Thyroid gland (tissue), 4 donors: Measurements from ENCODE around the gene C11orf21. TPM values are rescaled to one million over a fixed set of nuclear protein-coding genes. Genes with fewer than 3 reads are reported as not detected.

Source experiments
- DNase-seq, 2 donors: peaks; one replicate each; pipeline ENCODE4 v3.0.0-alpha.2; 2019
- H3K27ac ChIP-seq, 3 donors: fragments of 200-600 bp; sonication (generic); 1 replicate in 2 of 3; 2 replicates in 1 of 3; pipeline ENCODE4 v1.5.1; 2016 to 2019; ENCODE audit warnings: mild to moderate bottlenecking in 1 of 3, moderate library complexity in 1 of 3
- H3K27me3 ChIP-seq: fragments of 200-600 bp; sonication (generic); one replicate; pipeline ENCODE4 v1.5.1; 2019
- H3K36me3 ChIP-seq, 2 donors: fragments of 200-600 bp; sonication (generic); one replicate each; pipeline ENCODE4 v1.5.1; 2016 to 2019
- H3K4me1 ChIP-seq, 2 donors: fragments of 200-600 bp; sonication (generic); one replicate each; pipeline ENCODE4 v1.5.1; 2017 to 2019
- H3K4me3 ChIP-seq, 3 donors: fragments of 200-600 bp; sonication (generic); replicated peaks in 1 of 3; 1 replicate in 2 of 3; 2 replicates in 1 of 3; pipeline ENCODE4 v1.5.1; 2016; ENCODE audit warnings: mild to moderate bottlenecking in 1 of 3
- H3K9me3 ChIP-seq: fragments of 200-600 bp; sonication (generic); one replicate; pipeline ENCODE4 v1.5.1; 2017
- CTCF ChIP-seq, 6 experiments: fragments of 200-600 bp in 3 of 6; fragments of 450-650 bp in 3 of 6; sonication (generic) in 3 of 6; IDR thresholded peaks; one replicate each; pipeline ENCODE4 v1.5.1; 2016 to 2019; ENCODE audit warnings: antibody characterized with exemption in 6 of 6, mild to moderate bottlenecking in 2 of 6, inconsistent platforms in 1 of 6, moderate library complexity in 1 of 6
- POLR2A ChIP-seq, 2 donors: fragments of 450-650 bp; IDR thresholded peaks; one replicate each; pipeline ENCODE4 v1.6.1; 2017; ENCODE audit warnings: antibody characterized with exemption in 2 of 2, mild to moderate bottlenecking in 2 of 2, moderate library complexity in 1 of 2
- WGBS, 2 donors: methylation state at CpG; one replicate each; pipeline ENCODE4 v1.1.5; 2017; 5-methylcytosine and 5-hydroxymethylcytosine counted together
- intact Hi-C: fragments of 100-400 bp; cut with DNase I; formaldehyde crosslinking; loops from one replicate; pipeline ENCODE4 v1.15.1; 2023
- total RNA-seq, 4 donors: library from RNA; depleted of rRNA; stranded (reverse); fragments of >200 nt; gene quantifications; one replicate each; pipeline ENCODE4 v1.2.3, GENCODE V29; 2016

C11orf21 gene
- total RNA-seq, 4 donors from 2014 or later: 0.15 to 0.67 (median 0.45) TPM

- no peak overlapping the region for H3K4me3 ChIP-seq
- TF ChIP-seq POLR2A (IDR thresholded peaks at IDR 0.05) (no peak), CTCF (IDR thresholded peaks at IDR 0.05) (no peak)
- H3K36me3 ChIP-seq: no peaks in the 10 kb centered on the region
- H3K27ac ChIP-seq: no peak overlapping the region
- DNase-seq: no peak
- H3K27me3 ChIP-seq: no peaks in the 10 kb centered on the region
- intact Hi-C loops: loop anchor here (2.0 kb wide), 1 partner anchor 99 kb away; no protein-coding TSS in a partner anchor
- peaks cover 5 to 9% of the 10 kb centered on the region in 2 donors for H3K4me1 ChIP-seq
- WGBS, 2 donors: 84 to 85% methylated on average over 12 of the region's 14 CpGs
- H3K9me3 ChIP-seq: no peaks in the 10 kb centered on the region
These were observed 3.5 kb downstream of the C11orf21 start for GRCh38 chr11:2298131-2298794.

GRCh38 chr11:2297623-2298030, 4.1 kb downstream of the C11orf21 start:
- DNase-seq: no peak
- H3K4me3 ChIP-seq: no peak overlapping the region
- H3K36me3 ChIP-seq: no peaks in the 10 kb centered on the region
- H3K4me1 ChIP-seq: peaks cover 0 to 4% of the 10 kb centered on the region in 2 donors
- intact Hi-C loops: loop anchor here (2.0 kb wide), 1 partner anchor 99 kb away; no protein-coding TSS in a partner anchor
- 46 to 83% methylated on average over 1 of the region's 1 CpG for WGBS, 2 donors
- H3K9me3 ChIP-seq: no peaks in the 10 kb centered on the region
- H3K27ac ChIP-seq: no peak overlapping the region
- TF ChIP-seq POLR2A (IDR thresholded peaks at IDR 0.05) (no peak), CTCF (IDR thresholded peaks at IDR 0.05) (no peak)
- no peaks in the 10 kb centered on the region for H3K27me3 ChIP-seq

- H3K4me1 ChIP-seq: peaks cover 0 to 4% of the 10 kb centered on the region in 2 donors
- intact Hi-C loops: no loop called here
- H3K27ac ChIP-seq: no peak overlapping the region
- no peak for DNase-seq
- WGBS, 2 donors: 90% methylated on average over 7 to 10 of the region's 13 CpGs
- H3K9me3 ChIP-seq: no peaks in the 10 kb centered on the region
- H3K27me3 ChIP-seq: no peaks in the 10 kb centered on the region
- H3K36me3 ChIP-seq: no peaks in the 10 kb centered on the region
- TF ChIP-seq CTCF (IDR thresholded peaks at IDR 0.05): no peak
- no peak for TF ChIP-seq POLR2A (IDR thresholded peaks at IDR 0.05)
- H3K4me3 ChIP-seq: no peak overlapping the region
These were observed 4.7 kb downstream of the C11orf21 start for GRCh38 chr11:2296913-2297622.

DNA sequence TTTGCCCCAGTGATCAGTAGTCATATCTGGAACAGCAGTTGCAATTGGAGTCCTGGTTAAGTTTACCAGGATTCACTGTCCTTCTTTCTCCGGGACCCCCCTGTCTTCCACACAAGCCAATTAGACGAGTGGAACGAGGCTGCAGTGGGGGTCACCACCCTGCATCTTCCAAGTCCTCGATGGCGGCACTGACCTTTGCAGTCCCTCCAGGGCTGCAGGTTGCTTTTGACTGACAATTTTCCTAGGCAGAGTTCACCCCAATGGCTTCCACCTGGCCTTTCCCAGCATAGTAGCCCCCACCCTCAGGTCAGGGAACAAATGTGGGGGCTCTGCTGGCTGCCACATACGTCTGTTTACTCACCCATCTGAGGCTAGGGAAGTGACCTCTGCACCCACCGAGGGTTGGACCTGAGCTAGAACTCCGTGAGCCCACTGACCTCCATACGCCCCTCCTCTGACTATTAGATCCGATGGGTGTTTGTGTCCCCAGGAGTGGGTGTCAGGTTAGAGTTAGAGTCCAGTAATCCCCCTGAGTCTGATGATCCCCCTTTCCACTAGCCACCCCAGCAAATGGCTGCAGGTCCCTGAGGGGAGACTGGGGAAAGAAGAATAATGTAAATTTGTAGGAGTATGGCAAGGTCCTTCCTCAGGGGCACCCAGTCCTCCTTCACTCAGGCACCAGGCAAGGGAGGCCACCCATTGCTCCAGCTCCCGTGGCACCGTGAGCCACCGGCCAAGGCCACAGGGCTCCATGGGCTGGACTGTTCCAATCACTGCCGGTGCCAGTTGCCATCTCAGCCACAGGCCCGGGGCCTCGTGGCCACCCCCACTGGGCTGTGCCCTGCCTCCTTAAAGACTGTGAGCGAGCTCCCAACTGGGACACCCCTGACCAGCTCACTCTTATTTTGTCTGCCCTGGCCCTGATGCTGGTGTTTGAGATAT, 5.5 kb downstream of the C11orf21 start:
- TF ChIP-seq POLR2A (IDR thresholded peaks at IDR 0.05): no peak
- no peak for TF ChIP-seq CTCF (IDR thresholded peaks at IDR 0.05)
- H3K36me3 ChIP-seq: no peaks in the 10 kb centered on the region
- no peaks in the 10 kb centered on the region for H3K9me3 ChIP-seq
- no peaks in the 10 kb centered on the region for H3K27me3 ChIP-seq
- no peak overlapping the region for H3K4me3 ChIP-seq
- 86 to 93% methylated on average over 11 to 16 of the region's 17 CpGs for WGBS, 2 donors
- intact Hi-C loops: no loop called here
- peaks cover 0 to 4% of the 10 kb centered on the region in 2 donors for H3K4me1 ChIP-seq
- no peak for DNase-seq
- no peak overlapping the region for H3K27ac ChIP-seq
